GM18526 (cell line): ENCODE measurements around the gene CERS6.

Experiments used
- POLR2A ChIP-seq: IDR thresholded peaks from 3 replicates; pipeline ENCODE4 v1.6.1; 2011; ENCODE audit not compliant: insufficient read length; ENCODE audit errors: extremely low read depth

The CERS6 gene

GRCh38 chr2:168510125-168510756 lies 54.2 kb downstream of the CERS6 start:
- TF ChIP-seq POLR2A: no peak

DNA sequence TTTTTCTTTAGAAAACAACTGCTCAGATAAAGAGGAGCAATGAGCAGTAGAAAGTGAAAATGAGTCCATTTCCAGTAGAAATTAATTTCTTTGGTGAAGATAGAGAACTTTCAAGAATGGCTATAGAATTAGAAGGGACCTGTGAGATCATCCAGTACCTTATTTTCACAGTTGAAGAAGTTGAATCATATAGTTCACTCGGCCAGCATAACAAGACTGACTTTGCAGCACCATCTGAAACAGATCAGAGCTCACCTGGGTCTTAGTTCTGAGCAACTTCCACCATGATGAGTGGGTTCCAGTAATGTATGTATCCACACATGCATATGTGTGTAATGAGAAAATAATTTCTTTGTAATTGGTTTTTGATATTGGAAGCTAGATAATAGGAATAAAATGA lies 58.6 kb downstream of the CERS6 start:
- TF ChIP-seq POLR2A: no peak

DNA sequence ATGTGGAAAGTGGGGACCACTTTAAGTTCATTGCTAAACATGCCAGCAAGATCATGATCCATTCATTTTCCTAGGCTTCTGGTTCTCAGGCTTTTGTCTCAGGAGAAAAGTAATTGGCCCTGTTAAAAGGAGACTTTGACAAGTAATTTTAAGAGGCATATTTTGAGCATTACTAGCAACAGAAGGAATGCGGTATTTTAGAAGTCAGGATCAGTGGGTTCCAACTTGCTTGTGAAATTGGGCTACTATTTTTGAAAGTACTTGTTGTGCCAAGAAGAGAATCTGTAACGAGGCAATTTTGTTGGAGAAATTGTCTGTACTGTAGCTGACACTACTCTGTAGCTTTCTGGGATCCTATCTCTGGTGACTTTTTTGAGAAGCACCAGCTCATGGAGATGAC lies 59.4 kb downstream of the CERS6 start:
- no peak for TF ChIP-seq POLR2A

DNA sequence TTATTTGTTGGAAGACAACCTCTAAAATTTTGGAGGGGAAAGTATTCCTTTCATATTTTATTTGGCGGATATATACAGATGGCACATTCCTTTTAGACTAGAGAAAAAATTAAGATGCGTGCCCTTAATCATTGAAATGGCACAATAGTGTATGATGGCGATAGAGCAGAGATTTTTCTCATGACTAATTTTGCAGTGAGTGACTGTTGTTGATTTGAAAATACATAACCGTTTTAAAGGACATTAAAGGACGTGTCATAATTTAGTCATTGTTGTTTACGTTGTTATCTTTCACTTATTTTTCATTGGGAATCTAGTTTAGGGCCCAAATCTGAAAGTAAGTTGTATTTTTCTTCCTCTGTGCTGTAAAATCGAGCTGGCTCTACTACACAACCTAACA lies 61.7 kb downstream of the CERS6 start:
- TF ChIP-seq POLR2A: no peak

GRCh38 chr2:168518555-168519066 lies 62.5 kb downstream of the CERS6 start:
- no peak for TF ChIP-seq POLR2A

GRCh38 chr2:168519534-168520308 lies 63.6 kb downstream of the CERS6 start:
- TF ChIP-seq POLR2A: no peak

GRCh38 chr2:168521053-168521741 lies 65.1 kb downstream of the CERS6 start:
- no peak for TF ChIP-seq POLR2A

DNA sequence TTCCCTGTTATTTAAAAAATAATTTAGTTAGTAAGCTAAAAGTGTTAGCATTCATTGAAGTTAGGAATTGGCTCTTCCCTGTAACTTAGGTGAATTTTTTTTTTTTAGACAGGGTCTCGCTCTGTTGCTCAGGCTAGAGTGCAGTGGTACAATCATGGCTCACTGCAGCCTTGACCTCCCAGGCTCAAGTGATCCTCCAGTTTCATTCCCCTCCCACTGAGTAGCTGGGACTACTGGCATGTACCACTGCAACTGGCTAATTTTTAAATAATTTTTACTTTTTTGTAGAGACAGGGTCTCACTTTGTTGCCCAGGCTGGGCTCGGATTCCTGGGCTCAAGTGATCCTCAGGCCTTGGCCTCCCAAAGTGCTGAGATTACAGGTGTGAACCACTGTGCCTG lies 66.4 kb downstream of the CERS6 start:
- TF ChIP-seq POLR2A: no peak

DNA sequence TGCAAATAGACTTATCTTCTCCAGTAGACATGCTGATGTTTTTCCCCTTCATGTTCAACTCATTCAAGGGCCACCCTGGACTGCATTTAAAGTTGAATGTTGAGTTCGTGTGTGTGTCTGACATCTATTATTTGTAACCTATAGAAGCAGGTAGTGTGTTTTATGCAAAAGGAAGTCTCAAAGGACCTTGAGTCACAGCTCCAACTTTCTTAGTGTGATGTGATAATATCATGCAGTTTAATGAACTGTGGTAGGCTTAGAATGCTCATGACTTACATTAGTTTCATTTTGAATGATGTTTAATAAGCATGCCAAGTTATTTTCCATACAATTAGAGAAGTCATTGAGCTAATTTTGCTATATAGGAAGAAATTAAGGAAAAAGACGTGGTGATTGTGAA lies 67.9 kb downstream of the CERS6 start:
- no peak for TF ChIP-seq POLR2A

DNA sequence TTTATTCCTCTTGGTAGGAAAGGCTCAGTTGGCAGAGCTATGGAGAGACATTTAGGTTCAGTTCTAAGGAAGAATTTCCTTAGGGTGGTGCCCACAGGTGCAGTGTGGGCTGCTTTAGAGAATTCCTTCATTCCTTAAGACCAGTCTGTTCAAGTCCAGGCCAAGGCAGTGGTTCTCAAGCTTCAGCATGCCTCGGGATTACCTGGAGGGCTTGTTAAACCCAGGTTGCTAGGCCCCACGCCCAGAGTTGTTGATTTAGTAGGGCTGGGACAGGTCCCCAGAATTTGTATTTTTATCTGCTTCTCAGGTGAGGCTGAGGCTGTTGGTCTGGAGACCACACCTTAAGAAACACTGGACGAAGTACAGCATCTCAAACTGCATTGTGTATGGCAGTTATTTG lies 68.9 kb downstream of the CERS6 start:
- no peak for TF ChIP-seq POLR2A

DNA sequence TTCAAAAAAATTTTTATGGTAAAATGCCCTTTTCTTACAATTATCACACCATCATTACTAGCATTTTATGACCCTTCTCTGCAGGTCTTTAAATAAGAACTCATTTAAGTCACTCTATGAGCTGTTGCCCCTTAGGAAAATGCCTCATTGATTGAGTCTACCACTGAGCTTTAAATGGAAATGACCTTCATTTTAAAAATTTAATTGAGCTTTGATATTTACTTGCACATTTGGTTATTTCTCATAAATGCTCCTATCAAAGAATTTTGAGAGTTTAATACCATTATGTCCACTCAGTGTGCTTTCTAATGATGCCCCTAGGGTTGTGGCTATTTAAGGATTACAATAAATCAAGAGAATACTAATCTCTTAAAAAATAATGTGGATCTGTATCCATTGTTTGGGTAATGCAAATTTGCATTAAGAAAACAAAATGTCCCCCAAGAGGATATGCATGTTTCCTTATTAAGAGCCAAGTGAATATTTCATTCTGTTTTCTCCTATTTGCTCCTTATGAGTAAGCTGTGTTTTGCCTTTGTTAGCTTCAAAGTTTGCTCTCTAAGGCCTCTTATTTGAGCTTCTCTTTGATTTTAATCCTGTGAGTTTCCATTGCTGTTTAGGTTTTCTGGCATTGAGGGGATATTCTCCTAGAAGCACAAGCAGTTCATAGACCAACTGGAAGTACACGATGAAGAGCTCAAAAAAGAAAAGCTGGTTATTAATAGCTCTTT lies 69.8 kb downstream of the CERS6 start:
- TF ChIP-seq POLR2A: no peak

DNA sequence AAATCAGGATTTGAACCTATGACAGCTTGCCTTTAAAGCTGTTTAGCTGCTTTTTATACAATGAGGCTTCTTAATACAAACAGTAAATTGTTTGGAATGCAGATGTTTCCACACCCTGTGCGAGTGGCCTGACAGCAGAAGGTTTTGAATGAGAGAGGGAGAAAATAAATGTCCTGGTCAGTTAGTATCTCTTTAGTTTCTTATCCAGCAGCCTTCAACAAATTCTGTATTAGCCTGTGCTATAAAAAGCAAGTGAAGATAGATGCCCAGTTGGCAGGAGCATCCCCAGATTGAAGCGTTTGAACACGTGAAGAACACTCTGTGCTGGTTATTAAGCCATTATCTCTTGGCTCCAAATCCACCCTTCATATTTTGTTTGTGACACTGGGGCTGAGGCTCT lies 70.6 kb downstream of the CERS6 start:
- no peak for TF ChIP-seq POLR2A

DNA sequence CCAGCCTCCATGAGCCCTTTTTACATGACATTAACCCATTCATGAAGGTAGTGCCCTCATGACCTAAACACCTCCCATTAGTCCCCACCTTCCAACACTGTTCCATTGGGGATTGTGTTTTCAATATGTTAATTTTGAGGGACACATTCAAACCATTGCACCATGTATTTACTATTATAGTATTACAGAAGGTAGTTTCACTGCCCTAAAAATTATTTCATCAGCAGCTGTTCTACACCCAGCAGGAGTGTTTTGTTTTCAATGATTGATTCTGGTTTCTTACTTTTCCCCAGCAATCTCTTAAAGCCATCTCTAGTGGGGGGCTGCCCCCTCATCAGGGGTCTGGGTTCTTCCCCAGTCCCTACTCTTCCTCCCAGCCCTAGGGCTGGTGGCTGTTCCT lies 71.9 kb downstream of the CERS6 start:
- no peak for TF ChIP-seq POLR2A

DNA sequence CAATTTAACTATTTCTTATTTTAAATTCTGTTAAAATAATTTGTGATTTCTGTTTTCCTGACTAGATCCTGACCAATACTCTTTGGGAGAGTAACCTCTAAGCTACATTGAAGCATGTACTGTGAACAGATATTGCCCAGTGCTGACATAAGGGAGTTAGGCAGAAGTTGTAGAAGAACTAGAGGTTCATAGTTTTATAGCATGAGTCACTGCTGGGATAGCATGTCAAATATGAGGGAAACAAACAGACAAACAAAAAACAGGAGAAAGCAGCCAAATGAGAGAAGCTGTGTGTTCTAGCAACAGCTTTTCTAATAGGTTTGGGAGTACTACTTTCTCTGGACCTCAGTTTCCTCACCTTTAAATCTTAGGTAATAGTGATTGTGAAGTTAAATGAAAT lies 72.4 kb downstream of the CERS6 start:
- no peak for TF ChIP-seq POLR2A

DNA sequence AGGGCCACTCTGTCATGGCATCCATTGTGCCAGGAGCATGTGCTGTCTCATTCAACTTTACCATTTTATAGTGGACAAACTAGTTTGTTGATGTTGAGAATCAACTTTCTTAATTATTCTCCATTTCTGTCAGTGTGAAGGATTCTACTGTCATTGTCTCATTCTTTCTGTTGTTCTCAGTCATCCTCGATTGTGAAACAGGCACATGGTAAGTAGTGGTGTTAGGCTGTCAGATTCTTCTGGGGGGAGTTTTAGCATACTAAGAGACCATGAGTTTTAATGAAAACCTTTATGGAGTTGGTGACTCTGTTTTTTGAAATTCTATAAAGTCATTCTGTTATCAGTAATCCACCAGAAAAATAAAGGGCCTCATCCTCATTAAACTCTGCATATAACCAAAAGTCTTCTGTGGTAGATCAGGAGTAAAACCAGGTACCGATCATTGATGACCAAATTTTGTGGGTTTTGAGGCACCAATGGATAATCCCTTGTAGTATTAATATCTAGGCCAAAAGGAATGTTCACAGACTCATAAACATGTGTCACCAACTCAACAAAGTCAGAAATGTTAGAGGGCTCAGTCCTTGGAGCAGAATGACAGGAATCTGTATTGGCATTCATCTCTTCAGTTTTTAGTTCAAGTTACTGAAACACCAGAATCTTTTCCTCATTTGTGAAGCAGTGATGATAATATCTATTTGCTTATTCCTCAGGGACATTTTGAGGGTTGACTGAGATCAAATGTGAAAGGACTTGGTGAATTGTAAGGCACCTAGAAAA lies 73.2 kb downstream of the CERS6 start:
- no peak for TF ChIP-seq POLR2A
